T47D (cell line): Measurements from ENCODE around the gene AGTR1.
"Not testable (repeated sequence)": the region's sequence is repeated elsewhere in the genome, so short reads cannot be mapped to it uniquely, and the experiment has no call there.

Source experiments
- DNase-seq, 2 experiments: peaks; one replicate each; pipeline versions ENCODE4 v3.0.0 to v3.0.0-alpha.2; 2011 to 2012; ENCODE audit warnings: low read depth in 1 of 2, low spot score in 1 of 2
- JUND ChIP-seq: IDR thresholded peaks from 2 replicates; pipeline ENCODE4 v1.6.1; 2012; ENCODE audit warnings: low read depth
- in situ Hi-C: cut with HindIII; loops from 2 replicates; pipeline ENCODE4 v1.10.0; 2016; ENCODE audit warnings: low sequenced_read_pairs, low pct_unique_long_range_greater_than_20kb

The AGTR1 gene

DNA sequence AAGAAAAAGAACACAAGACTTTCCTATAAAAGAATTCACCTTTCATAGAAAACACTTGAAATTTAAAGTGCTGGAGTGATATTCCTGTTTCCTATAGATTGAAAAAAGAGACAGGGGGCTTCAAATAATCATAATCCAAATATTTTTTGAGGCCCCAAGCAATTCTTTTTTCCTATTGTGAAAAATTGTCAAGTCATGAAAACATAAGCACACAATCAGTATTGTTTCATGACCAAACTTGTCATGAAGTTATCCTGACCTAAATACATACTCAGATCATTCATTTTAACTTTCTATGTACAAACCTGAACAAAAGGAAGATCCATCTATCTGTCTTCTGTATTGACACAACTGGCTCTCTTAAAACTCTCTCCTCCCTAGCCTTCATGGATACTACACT is 57.9 kb downstream of the AGTR1 start:
- in situ Hi-C loops = no loop called here
- no peak for TF ChIP-seq JUND
- no peak for DNase-seq

DNA sequence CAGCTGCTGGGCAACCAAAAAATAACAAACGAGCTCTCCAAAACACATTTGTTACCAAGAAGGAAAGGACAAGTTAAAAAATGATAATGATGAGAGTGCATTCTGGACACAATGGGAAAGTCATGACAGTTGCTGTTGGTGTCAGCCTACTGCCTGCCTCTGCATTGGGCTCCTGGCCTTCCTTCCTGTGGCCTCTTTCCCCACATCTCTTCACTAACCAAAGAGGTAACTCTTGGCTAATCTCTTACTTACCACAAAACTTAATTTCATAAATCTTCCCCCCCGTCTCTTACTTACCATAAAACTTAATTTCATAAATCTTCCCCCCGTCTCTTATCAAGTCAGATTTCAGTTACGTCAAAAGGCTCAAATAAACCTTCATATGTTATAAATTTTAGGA is 58.6 kb downstream of the AGTR1 start:
- in situ Hi-C loops = no loop called here
- DNase-seq = no peak
- no peak for TF ChIP-seq JUND

DNA sequence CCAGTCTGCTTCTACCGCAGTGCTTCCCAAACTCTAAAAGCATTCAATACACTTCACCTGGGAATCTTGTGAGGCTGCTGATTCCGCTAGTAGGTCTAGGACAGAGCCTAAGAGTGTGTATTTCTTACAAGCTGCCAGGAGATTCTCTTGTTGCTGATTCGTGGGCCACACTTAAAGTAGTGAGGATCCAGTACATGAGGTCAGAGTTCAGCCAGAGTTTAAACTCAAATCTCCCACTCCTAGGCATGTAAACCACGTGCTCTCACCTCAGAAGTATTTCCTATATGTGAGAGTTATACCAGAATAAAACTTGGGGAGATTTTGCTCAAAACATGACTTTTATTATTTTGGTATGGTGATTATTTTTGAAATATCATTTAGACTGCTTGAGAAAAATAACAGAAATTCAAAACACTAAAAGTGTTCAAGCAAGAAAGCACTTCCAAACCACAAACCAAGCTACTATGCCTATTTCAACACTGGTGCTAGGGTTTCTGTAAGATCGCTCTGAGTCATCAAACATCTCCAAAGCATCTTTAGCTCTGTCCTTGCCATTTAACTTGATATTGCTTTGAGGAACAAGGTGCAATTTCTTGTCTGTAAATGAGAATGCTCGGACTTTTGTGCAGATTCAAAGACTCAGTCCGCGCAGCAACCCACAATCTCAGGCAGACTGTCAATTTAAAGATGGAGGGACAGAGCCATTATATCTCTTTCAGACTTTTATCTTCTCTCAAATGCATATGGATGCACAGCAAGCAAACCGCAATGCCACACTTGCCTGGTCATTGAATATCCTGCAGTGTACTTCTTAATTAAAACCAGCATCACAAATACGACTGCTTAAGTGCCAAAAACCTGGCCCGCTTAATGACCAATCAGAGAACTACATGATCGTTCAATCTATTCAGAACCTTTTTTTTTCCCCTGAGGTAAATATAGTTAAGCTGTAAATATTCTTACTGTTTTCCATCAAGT is 59.8 kb downstream of the AGTR1 start:
- no peak for DNase-seq
- TF ChIP-seq JUND = no peak
- in situ Hi-C loops = no loop called here

DNA sequence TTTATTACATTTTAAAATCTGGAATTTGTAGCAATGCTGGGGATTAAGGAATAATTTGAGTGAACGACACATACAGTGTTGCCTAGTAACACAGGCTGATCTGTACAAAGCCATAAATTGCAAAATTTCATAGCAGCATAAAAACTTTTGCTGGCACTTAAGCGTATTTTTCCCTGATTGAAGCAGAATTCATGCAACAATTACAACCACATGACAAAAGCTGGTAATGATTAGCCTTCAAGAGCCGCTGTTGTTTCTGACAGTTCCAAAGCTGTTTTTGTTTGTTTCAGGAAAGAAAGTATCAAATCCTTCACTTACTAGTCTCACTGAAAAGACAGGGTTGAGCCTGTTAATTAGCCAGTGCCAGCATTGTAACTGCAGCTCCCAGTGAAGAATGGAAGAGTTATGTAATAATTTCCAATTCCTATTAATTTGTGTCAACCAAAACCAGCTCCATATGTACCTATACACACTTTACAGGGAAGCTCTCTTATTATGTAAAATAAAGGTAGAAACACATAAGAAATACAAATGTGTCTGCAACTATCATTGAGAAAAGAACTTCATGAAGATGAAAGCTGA is 60.7 kb downstream of the AGTR1 start:
- in situ Hi-C loops = no loop called here
- no peak for DNase-seq
- TF ChIP-seq JUND = no peak

DNA sequence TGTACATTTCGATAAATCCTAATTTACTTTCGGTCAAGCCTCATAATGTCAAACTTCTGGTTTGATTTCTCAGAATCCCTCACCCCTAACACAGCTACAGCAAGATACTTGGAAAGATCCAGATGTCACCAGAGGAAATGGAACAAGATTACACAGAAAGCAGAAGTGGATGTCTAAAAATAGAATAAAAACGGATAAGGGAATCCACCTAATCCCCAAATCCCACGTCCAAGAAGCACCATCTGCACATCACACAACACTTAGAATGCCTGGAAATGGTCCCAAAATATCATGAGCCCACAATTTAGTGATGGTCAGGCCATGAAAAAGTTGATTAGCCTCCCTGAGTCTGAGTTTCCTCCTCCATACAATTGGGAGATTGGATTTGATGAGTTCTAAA is 61.7 kb downstream of the AGTR1 start:
- in situ Hi-C loops = no loop called here
- no peak for DNase-seq
- TF ChIP-seq JUND = no peak

DNA sequence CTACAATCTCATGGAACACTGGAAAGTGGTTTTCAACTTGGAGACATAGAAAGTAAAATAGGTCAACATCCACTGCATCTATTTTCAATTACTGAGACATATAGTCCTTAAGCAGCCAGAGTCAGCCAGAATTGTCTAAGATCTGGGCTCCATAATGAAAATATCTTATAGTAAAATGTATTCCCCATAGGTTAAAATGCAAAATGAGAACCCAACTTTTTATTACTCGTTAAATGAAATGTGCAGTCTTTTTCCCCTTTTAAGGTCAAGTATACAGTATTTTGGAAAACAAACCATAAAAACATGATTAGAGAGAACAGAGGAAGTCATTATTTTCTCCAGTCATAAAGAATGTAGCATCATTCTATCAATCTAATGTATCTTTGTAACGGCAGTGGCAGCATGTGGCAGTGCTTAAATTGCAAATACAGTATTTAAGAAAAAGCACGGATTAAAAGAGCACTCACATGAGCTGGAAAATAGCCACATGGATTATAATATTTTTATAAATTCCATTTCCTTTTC is 65.5 kb downstream of the AGTR1 start:
- in situ Hi-C loops = no loop called here
- DNase-seq = no peak
- TF ChIP-seq JUND = no peak

DNA sequence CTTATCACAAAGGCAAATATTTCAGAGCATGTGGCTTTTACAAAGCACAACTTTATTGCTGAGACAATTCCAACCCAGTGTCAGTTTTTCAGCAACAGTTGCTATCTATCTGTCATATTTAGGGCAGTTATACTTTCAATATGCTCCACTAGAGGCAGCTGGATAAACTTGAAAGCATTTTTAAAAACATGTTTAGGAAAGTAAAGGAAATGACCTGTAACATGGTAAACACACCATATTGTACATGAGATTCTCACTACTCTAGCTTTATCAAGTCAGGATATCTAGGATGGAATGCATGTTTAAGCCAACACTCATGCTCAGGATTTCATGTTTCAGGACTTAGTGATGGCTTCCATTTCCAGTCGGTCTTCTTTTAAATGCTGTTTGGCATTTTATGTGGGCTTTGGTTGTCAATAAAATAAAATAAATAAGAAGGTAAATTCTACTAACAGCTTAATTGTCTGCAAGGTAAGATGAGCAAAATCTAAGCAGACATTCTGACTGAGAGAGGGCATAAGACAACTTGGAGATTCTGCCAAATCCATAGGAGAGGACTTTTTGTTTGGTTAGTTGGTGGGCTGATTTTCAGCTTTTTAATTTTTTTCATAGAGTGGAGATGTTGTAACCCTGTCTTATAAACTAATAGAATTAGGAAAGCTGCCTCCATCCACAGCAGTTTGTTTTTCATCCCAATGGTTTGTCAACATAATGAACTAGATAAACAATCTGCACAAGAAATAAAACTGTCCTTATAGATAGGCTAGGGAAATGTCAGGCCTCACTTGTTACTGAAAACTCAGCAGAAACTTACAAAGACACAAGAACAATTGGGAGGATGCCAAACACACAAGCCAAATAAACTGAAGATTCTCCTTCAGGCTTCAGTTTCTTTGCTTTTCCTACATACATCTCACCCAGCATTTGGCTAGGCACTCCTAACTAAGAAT is 66.6 kb downstream of the AGTR1 start:
- in situ Hi-C loops = no loop called here
- DNase-seq = peak in 1 of 2 experiments; percentile 18
- no peak for TF ChIP-seq JUND

DNA sequence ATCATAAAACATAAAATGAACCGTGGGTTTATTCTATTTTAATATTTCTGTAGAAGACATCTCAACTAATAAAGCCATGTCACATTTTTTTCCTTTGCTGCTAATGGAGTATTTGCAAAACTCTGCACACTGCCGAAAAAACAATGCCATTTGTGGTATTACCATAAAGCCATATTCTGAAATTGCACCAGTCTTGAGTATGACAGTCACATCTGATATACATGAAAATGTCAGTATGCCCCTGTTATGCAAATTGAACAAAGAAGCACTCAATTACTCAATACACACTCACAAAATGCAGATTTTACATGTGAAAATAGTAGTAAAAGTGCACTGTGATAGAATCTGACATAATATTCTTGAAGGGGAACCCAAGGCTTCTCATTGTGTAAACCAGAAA is 74.7 kb downstream of the AGTR1 start:
- DNase-seq = no peak
- no peak for TF ChIP-seq JUND
- in situ Hi-C loops = no loop called here

DNA sequence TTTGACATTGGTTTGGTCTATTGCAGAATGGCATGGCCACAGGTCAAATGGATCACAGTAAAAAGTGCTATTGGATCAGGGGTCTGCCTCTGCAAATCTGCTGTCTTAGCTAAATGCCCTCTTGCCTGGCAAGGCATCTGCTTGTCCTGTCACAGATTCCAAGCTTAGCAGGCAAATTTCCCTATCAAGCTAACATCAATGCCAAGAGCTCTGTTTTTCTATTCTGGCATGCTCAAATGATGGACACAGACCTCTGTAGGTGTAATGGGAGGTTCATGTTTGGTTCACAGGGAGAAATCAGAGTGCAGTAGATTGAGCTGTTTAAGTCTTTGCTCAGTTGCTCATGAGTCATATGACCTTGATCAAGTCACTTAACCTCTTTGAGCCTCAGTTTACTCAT is 75.1 kb downstream of the AGTR1 start:
- no peak for DNase-seq
- in situ Hi-C loops = no loop called here
- TF ChIP-seq JUND = no peak

DNA sequence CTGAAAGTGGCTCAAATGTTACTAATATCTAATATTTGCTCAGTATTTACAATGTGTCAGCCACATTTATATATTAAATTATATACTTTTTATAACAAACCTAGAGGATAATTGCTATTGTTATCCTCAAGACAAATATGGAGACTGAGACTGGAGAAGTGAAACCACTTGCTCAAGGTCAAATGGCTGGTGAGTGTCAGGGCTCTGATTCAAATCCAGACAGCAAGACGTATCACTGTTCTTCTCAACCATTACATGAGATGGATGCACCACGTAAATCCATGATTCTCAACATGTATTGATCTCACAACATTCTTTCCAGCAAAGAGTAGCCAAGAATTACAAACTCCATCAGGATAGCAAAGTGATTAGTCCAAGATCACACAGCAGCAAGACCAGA is 76.1 kb downstream of the AGTR1 start:
- DNase-seq = no peak
- in situ Hi-C loops = no loop called here
- TF ChIP-seq JUND = no peak

DNA sequence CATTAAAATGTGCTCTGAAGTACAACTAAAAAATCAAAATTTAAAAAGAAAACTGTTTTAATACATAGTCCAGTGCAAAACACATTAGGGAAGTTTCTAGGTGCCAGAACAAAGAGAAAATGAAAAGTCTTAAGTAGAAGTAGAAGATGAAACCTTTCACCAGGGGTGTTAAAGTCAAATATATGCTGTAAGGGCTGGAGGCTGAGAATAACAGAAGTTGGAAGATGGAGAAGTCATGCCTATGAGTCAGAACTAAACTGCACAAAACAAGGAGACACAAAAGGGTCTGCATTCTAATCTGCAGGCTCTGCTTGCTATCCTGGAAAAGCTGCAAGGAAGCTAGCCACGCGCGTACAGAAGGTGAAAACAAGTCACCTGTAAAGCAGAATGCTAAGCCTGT is 81.2 kb downstream of the AGTR1 start:
- no peak for DNase-seq
- TF ChIP-seq JUND = no peak
- in situ Hi-C loops = no loop called here

DNA sequence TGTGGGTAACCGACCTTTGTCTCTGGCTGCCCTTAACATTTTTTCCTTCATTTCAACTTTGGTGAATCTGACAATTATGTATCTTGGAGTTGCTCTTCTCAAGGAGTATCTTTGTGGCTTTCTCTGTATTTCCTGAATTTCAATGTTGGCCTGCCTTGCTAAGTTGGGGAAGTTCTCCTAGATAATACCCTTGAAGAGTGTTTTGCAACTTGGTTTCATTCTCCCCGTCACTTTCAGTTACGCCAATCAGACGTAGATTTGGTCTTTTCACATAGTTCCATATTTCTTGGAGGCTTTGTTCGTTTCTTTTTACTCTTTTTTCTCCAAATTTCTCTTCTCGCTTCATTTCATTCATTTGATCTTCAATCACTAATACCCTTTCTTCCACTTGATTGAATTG is 87.3 kb downstream of the AGTR1 start:
- DNase-seq, in situ Hi-C loops: not testable (repeated sequence)

DNA sequence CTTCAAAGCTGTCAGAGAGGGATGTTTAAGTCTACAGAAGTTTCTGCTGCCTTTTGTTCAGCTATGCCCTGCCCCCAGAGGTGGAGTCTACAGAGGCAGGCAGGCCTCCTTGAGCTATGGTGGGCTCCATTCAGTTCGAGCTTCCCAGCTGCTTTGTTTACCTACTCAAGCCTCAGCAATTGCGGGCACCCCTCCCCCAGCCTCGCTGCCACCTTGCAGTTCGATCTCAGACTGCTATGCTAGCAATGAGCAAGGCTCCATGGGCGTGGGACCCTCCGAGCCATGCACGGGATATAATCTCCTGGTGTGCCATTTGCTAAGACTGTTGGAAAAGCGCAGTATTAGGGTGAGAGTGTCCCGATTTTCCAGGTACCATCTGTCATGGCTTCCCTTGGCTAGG is 88.5 kb downstream of the AGTR1 start:
- in situ Hi-C loops, DNase-seq: not testable (repeated sequence)
